Right forelimb (tissue), 1 donor: ENCODE measurements around the gene KY.
A peak's percentile ranks its signal among the peaks of the same experiment; 100 is the strongest.

Experiments used
- DNase-seq: peaks from one replicate; pipeline ENCODE4 v3.0.0-alpha.2; 2018

The KY gene

GRCh38 chr3:134672571-134672970 lies 21.7 kb upstream of the KY start:
- no peak for DNase-seq

DNA sequence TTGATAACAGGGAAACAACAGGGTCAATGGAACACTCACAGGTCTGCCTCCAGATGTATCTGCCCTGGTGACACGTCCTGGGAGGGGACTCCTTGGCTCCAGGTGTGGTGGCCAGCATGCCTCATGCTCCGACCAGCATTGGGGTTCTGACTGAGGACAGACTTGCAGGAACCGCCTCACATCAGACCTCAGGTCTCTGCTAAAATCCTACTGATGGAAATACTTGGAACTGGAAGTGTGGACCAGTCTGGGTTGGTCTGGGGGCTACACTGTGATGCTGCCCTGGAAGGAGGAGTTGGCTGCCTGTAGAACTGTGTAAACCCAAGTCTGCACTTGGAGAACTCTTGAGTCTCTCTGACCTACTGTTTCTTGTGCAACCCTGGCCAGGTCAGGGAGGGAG lies 17.1 kb upstream of the KY start:
- no peak for DNase-seq

DNA sequence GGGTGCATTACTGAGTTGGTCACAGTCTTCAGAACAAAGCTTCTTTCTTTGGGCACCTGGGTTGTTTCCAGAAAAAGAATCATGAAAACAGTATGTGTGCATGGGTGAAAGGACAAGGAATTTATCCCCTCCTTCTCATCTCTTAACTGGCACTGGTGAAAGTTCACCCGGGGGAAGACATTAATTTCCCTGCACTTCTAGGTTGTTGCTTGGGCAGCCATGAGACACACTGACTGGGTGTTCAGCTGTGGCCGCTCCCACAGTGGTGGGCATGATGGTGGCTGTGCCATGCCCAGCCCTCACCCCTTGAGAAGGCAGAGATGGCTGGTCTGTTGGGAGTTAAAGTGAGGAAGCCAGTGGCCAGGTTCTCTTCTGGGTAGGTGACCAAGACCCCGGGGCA lies 16.6 kb upstream of the KY start:
- DNase-seq, result no peak

DNA sequence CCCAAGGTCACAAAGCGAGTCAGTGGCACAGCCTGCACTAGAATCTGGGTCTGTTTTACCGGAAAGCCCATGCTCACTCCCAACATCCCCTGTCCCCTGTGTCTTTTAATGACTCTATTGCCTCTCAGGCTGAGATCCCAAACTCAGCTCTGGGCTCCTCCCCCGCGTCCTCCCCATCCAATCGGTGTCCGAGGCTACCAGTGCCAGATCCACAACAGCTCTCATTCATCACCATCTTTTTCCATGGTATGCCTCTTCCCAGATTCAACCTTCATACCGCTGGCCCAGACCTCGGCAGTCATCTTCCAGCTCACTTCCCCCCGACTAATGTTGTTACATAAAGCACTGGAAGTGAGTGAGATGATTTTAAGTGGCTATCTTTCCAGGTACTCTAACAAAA lies 16.1 kb upstream of the KY start:
- DNase-seq, result no peak

DNA sequence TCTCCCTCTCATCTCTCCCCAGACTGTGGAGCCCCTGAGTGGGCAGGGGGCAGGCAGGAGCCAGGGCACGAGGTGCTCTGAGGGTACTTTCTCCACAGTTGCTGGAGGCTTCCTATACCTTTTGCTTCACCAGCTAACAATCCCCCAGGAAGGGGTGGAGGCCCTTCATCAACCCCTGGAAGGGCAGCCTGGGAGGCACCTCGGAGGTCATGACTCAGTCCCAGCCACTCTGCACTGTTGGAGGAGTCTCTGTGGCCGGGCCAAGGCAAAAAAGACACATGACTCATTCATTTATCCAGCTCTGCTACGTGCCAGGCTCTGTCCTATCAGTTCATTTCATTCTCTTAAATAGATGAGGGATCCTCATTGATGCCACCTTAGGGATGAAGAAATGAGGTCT lies 15.6 kb upstream of the KY start:
- no peak for DNase-seq

DNA sequence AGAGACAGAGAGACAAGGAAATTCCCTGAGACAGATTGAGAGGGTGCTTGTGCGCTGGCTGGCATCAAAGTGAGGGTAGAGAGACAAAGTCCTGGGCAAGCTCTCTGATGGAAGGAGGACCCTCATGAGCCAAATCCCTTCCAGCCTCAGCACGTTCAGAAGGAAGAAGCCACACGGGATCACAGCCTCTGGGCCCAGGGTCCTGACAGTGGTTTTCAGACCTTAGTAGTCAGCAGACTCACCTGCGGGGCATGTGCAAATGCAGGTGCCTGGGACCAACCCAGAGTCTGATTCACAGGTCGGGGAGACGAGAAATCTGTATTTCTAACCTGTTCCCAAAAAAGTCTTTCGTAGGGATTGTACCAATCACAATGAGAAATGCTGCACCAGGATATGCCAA lies 15.2 kb upstream of the KY start:
- DNase-seq, result no peak

DNA sequence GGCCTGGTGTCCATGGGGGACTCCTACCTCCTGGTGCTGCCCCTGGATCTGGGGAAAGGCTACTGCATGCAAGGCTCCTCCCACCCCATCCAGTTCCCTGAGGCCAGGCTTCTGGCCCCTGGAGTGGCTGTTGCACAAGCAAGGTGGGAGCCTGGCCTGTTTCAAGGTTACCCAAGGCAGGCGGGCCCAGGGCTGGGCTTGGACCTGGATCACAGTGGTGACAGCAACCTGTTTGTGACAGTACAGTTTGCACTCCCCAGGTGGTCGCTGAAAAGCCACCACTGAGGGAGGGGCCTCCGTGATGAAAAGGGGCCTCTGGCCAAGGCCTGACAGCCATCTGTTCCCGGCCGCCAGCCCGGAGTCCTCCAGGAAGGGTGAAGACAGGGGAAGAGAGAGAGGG lies 14.4 kb upstream of the KY start:
- no peak for DNase-seq

GRCh38 chr3:134663721-134664456 lies 13.1 kb upstream of the KY start:
- peak; percentile 64 for DNase-seq

GRCh38 chr3:134660046-134660441 lies 9.2 kb upstream of the KY start:
- DNase-seq, result no peak

DNA sequence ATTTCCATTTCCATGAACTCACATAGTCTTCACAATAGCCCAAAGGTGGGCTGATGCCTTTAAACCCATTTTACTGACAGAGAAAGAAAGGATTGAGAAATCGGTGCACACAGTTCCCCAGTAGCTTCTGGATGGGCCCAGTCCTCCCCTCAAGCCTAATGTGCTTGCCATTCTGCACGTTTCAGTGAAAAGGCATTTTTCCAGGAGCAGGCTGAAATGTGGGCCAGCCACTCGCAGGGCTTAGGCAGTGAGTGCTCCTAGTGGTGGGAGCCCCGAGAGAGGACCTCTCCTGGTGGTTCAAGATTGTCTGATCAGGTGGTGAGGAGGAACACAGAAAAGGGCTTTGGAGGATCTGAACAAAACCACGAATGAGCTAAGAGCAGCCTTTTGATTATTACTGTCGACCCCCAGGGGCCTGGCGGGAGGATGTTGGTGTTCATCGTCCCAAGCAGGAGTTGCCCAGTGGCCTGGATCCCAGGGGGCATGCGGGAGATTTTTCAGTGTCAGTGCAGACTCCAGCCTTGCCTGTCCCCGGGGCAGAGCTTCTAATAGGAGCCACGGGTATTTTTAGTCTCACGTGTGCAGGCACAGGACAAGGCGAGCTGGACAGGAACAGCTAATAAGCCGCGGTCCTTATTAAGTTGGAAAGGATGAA lies 8.7 kb upstream of the KY start:
- no peak for DNase-seq

DNA sequence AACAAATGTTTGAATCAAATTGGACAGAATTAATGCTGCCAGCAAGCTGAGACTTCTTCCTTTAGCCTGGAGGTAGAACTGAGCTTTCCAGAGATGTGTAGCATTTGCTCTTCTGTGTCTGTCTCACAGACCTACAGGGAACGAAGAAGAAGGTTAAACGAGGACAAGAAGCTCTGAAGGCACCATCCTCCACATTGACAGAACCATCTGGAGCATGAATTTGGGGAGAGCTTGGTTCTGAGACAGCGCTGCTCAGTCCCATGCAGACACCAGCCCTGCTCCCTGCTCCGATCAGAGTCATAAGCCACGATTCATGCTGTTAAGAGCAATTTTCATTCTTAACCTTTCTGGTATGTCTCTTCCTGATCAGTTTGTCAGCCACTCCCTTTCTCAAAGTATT lies 7.7 kb upstream of the KY start:
- no peak for DNase-seq

DNA sequence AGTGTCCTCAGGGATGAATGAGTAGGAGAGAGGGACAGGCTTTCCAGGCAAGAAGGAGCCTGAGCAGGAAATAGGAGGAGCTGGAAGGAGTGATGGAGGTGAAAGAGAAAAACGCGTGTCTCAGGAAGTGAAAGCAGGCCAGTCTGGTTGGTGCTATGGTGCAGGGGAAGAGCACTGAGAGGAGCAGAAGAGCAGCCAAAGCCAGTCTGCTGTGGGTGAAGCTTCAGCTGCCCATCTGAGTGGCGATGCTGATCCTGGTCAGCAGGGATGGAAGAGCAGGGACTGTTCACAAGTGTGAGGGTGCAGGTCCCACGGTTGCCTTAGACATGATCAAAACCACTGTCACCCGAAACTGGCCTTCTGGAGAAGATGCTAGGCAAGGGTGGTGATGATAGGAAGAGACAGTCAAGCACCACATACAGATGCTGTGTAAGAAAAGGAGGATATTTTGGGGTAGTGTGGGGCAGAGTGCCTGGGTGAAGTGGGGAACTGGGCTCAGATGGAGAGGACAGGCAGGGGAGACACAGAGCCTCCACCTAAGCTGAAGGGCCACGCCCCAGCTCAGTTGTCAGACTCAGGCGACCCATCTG lies 5.5 kb upstream of the KY start:
- DNase-seq, result no peak

GRCh38 chr3:134655706-134656105 lies 4.9 kb upstream of the KY start:
- no peak for DNase-seq

DNA sequence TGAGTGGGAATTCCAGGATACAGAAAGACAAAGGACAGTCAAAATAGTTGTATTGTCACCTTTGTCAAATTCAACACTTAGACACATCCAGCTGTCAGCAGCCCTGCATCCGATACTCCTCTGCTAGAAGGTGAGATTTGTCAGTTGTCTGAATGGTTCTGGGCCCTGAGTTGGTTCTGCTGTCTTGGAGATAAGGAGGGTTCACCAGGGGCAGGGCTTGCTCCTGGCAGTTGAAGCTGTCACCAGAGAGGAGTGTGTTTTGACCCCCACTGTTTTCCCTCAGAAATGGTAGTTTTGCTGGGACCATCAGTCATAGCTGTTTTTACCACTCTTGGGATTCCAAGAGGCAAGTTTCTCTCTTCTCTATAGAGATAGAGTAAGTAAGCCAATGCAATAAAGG lies 3.2 kb upstream of the KY start:
- DNase-seq, result no peak

DNA sequence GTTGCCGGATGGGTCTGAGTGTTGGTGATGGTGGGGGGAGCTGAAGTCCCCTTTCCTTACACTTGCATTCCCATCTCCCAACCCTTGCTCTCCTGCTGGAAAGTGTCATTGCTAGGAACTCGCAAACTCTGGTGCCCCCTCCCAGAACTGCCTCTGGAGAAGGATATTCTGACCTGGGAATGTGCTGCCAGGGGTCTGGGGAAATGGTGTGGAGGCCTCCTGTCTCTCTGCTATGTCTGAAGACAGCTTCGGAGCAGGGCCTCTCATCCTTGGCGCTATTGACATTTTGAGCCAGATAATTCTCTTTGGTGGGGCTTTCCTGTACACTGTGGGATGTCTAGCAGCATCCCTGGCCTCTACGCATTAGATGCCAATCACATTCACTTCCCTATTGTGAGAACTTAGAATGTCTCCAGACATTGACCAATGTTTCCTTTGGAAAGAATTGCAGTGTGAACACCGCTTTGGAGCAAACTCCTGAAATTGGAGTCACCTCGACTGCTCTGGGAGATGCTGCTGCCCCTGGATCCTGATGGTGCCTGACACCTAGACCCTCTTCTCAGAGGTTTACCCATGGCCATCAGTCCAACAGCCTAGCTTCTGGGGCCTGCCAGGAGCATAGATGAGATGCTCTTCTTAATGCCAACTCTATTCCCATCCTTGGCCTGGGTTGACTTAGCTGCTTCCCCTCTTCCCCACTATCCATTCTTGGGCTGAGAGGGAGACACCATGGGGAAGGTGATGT lies 2.2 kb upstream of the KY start:
- no peak for DNase-seq

GRCh38 chr3:134652409-134652831 lies 1.6 kb upstream of the KY start:
- DNase-seq, result no peak

DNA sequence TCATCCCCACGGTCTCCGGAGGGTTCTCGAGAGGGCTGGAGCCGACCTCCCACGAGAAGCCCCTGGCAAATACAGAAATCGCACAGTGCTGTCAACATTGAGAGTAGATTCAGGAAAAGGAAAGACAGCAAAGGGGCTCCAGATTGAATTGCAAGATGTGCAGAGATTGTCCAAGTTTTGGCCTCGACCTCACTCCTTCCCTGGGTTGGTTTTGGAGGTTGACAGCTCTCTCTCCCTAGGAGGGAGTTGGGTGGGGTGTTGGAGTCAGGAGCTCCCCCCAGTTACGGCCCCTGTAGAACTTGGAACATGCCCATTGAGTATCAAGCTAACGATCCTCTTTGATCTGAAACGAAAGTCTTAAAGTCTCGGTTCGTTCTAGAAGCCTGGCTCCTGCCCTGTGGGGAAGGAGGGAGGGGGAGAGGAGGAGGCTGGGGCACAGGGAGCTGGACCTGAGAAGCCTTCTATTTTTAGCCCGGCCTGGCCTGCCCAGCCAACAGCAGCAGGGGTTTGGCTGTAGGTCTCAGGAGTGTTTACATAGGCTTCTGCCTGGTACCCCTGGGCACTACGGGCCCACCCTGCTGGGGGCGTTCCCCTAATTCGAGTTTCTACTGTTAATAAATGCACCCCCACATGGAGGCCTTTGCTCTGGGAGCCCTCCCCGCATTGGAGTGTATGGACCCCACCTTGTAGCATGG lies 672 bp upstream of the KY start:
- peak; percentile 64 for DNase-seq

DNA sequence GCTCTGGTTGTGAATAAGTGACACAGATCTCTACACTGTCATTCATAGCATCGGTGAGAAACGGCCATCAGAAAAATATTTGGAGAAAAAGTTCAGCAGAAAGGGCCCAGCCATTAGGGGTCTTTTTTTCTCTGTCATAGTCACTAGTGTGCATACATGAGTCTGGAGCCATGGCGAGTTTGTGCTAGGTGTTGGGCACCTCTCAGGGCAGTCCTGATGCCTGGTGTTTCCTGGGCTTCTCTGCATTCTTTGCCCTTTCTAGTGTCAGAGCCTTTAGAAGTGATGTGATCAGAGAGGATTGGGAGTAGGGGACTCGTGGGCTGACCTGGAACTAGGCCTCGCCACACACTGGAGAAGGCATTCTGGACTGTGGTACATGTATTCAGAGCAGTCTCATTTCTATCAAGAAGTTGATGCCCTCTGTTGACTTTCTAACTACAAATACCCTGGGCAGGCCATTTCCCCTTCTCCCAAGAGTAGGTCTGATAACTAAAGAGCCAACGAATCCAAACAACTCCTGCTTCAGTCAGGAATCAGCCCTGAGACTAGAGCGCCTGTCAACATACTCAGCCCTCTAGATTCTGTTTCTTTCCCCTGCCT lies 1.6 kb downstream of the KY start:
- DNase-seq, result no peak

DNA sequence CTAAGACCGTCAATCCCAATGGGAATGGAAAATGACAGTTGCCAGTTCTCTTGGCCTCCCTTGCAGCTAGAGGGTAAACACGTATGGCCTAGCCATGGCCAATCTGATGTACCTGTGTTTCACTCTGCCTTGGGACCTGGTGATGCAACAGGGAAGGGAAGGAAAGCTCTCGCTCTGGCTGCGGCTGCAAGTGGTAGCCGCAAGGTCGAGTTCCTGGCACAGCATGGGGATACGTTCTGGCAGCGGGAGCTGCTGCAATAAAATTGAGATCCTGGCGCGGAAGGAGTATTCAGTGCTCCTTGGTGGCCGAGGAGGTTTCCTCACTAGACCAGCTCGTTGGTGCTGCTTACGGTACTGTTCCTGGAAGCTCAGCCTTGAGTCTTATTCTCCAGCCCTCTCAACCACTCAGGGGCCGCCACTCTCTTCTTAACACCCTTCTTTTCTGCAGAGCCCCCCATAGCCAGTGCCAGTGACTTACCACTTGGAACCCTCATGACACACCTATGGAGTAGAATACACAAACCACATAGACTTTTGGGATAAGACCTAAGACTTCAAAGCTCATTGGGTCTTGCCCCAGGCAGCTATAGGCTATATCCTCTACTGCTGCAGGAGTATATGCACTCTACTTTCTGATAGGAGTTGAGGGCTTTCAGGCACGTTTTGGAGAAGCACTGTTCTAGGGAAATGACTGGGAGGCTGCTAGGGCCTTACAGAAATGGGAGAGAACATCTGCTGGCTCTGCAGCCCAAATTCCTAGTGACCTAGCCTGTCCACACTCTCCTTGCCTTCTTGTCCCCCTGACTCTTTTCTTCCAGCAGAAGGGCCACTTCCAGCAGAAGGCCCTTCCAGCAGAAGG lies 2.7 kb downstream of the KY start:
- DNase-seq, result peak; percentile 31

DNA sequence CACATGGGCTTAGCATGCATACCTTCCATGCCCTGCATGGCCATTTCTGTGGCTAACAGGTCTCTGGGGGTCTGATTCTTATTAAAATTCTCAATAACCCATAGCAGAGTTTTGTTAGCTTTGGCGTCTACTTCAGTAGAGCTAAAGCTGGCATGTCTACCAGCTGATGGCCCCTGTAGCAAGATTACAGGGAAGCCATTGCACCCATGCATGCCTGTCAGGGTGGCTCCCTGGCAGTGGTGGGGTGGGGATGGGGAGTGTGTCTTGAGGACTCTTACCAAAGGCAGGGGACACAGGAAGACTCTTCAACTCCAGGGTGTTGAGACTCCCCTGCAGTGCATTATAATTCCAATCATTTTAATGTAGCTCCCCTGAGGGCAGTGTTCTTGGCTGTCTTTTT lies 4.7 kb downstream of the KY start:
- no peak for DNase-seq

- DNase-seq, result no peak
Measured at GRCh38 chr3:134645515-134645914, 5.3 kb downstream of the KY start.
